ENCODE data around the gene DESI2.

DESI2 gene

GRCh38 chr1:244705261-244706234 lies 52.6 kb downstream of the DESI2 start:
- Histone ChIP-seq H3K36me3 (ENCODE audit: insufficient read depth, low read length) (peaks cover 43% of the 10 kb centered on the region), H3K4me3 (ENCODE audit: low read depth in 1 of 2, low read length in 2 of 2) (no peak overlapping the region), H2AFZ (ENCODE audit: low read depth, low read length) (no peak overlapping the region), H3K27me3 (ENCODE audit: insufficient read depth, low read length, poor library complexity) (no peaks in the 10 kb centered on the region), H3K79me2 (ENCODE audit: insufficient read depth, low read length) (no peaks in the 10 kb centered on the region), H4K20me1 (ENCODE audit: insufficient read depth, low read length) (no peaks in the 10 kb centered on the region), H3K9me3 (ENCODE audit: insufficient read depth, low read length, severe bottlenecking) (no peaks in the 10 kb centered on the region), H3K27ac (ENCODE audit: low read length) (no peak overlapping the region), H3K4me2 (ENCODE audit: insufficient read depth, low read length) (no peak overlapping the region), H3K9ac (ENCODE audit: low read depth, low read length) (no peak overlapping the region), H3K4me1 (ENCODE audit: insufficient read depth, low read length) (no peaks in the 10 kb centered on the region)
- ATAC-seq (ENCODE audit: insufficient read depth, low read depth) (no peak), DNase-seq (no peak)
- TF ChIP-seq, protein P1, sequence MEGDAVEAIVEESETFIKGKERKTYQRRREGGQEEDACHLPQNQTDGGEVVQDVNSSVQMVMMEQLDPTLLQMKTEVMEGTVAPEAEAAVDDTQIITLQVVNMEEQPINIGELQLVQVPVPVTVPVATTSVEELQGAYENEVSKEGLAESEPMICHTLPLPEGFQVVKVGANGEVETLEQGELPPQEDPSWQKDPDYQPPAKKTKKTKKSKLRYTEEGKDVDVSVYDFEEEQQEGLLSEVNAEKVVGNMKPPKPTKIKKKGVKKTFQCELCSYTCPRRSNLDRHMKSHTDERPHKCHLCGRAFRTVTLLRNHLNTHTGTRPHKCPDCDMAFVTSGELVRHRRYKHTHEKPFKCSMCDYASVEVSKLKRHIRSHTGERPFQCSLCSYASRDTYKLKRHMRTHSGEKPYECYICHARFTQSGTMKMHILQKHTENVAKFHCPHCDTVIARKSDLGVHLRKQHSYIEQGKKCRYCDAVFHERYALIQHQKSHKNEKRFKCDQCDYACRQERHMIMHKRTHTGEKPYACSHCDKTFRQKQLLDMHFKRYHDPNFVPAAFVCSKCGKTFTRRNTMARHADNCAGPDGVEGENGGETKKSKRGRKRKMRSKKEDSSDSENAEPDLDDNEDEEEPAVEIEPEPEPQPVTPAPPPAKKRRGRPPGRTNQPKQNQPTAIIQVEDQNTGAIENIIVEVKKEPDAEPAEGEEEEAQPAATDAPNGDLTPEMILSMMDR (IDR thresholded peaks at IDR 0.05; ENCODE audit: borderline replicate concordance, extremely low read depth, low read length, poor library complexity, severe bottlenecking): no peak
- no peak for TF ChIP-seq EZH2 (IDR thresholded peaks at IDR 0.05; ENCODE audit: borderline replicate concordance, low read depth, low read length, severe bottlenecking)

DNA sequence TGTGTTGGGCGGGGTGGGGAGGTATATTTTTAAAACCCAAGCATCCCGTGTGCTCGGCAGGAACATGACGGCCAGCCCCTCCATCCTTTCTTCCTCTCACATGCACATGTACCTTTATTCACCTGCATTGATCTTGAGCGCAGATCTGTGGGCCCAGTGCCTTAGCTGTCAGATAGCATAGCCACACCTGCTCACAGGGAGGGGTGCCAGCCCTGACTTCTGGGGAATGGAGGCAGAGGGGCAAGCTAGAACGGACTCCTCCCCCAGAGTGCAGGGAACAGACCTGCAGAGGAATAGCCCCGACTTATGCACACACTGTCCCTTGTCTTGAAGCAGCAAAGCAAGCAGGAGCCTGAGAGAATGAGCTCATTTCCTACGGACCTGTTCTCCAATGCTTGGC lies 56.1 kb downstream of the DESI2 start:
- Histone ChIP-seq H3K9ac (ENCODE audit: low read depth, low read length) (no peak overlapping the region), H3K79me2 (ENCODE audit: insufficient read depth, low read length) (no peaks in the 10 kb centered on the region), H3K4me3 (ENCODE audit: low read depth in 1 of 2, low read length in 2 of 2) (no peak overlapping the region), H3K4me2 (ENCODE audit: insufficient read depth, low read length) (no peak overlapping the region), H4K20me1 (ENCODE audit: insufficient read depth, low read length) (no peaks in the 10 kb centered on the region), H3K36me3 (ENCODE audit: insufficient read depth, low read length) (peaks cover 22% of the 10 kb centered on the region), H3K27me3 (ENCODE audit: insufficient read depth, low read length, poor library complexity) (no peaks in the 10 kb centered on the region), H3K27ac (ENCODE audit: low read length) (no peak overlapping the region), H3K9me3 (ENCODE audit: insufficient read depth, low read length, severe bottlenecking) (no peaks in the 10 kb centered on the region), H3K4me1 (ENCODE audit: insufficient read depth, low read length) (no peaks in the 10 kb centered on the region), H2AFZ (ENCODE audit: low read depth, low read length) (no peak overlapping the region)
- ATAC-seq (ENCODE audit: insufficient read depth, low read depth) (no peak), DNase-seq (no peak)
- TF ChIP-seq, protein P1 (IDR thresholded peaks at IDR 0.05; ENCODE audit: borderline replicate concordance, extremely low read depth, low read length, poor library complexity, severe bottlenecking): no peak
- TF ChIP-seq EZH2 (IDR thresholded peaks at IDR 0.05; ENCODE audit: borderline replicate concordance, low read depth, low read length, severe bottlenecking): no peak

GRCh38 chr1:244709476-244710368 lies 56.8 kb downstream of the DESI2 start:
- Histone ChIP-seq H3K27me3 (ENCODE audit: insufficient read depth, low read length, poor library complexity) (no peaks in the 10 kb centered on the region), H2AFZ (ENCODE audit: low read depth, low read length) (no peak overlapping the region), H3K9me3 (ENCODE audit: insufficient read depth, low read length, severe bottlenecking) (no peaks in the 10 kb centered on the region), H3K4me1 (ENCODE audit: insufficient read depth, low read length) (no peaks in the 10 kb centered on the region), H3K36me3 (ENCODE audit: insufficient read depth, low read length) (peaks cover 18% of the 10 kb centered on the region), H3K79me2 (ENCODE audit: insufficient read depth, low read length) (no peaks in the 10 kb centered on the region), H3K9ac (ENCODE audit: low read depth, low read length) (no peak overlapping the region), H4K20me1 (ENCODE audit: insufficient read depth, low read length) (no peaks in the 10 kb centered on the region), H3K4me2 (ENCODE audit: insufficient read depth, low read length) (no peak overlapping the region), H3K27ac (ENCODE audit: low read length) (no peak overlapping the region), H3K4me3 (ENCODE audit: low read depth in 1 of 2, low read length in 2 of 2) (no peak overlapping the region)
- no peak for TF ChIP-seq EZH2 (IDR thresholded peaks at IDR 0.05; ENCODE audit: borderline replicate concordance, low read depth, low read length, severe bottlenecking)
- TF ChIP-seq, protein P1 (IDR thresholded peaks at IDR 0.05; ENCODE audit: borderline replicate concordance, extremely low read depth, low read length, poor library complexity, severe bottlenecking): no peak
- no peak for DNase-seq
- ATAC-seq (ENCODE audit: insufficient read depth, low read depth): no peak

All from DND-41 (cell line).